ENCODE data around the gene MYBPHL.

Gene MYBPHL

GRCh38 chr1:109253803-109254620 lies 52.8 kb downstream of the MYBPHL start:
- no peak for DNase-seq (ENCODE audit: low read depth in 2 of 2, low spot score in 1 of 2)

DNA sequence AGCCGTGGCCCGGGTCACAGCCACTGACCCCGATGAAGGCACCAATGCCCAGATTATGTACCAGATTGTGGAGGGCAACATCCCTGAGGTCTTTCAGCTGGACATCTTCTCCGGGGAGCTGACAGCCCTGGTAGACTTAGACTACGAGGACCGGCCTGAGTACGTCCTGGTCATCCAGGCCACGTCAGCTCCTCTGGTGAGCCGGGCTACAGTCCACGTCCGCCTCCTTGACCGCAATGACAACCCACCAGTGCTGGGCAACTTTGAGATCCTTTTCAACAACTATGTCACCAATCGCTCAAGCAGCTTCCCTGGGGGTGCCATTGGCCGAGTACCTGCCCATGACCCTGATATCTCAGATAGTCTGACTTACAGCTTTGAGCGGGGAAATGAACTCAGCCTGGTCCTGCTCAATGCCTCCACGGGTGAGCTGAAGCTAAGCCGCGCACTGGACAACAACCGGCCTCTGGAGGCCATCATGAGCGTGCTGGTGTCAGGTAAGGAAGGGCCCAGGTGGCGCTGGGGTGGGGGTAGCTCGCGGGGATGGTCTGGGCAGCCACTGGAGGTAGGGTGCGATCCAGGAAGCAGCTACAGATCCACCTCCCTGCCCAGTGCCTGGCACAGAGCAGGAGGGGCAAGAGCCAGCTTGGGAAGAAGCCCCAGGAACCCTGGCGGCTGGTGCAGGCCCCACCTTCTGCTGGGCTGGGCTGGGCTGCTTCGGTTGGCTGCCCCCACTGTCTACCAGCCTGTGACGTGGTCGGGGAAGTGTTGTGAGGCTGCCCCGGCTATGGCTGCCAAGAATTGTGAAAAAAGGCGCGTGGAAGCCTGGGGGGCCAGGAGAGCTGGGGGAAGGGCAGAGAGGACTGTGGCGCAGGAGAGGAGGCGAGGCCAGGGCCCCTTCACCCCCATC lies 53.7 kb downstream of the MYBPHL start:
- DNase-seq (ENCODE audit: low read depth in 2 of 2, low spot score in 1 of 2) = no peak

GRCh38 chr1:109252167-109252892 lies 54.5 kb downstream of the MYBPHL start:
- DNase-seq (ENCODE audit: low read depth in 2 of 2, low spot score in 1 of 2) = no peak

GRCh38 chr1:109251277-109252166 lies 55.3 kb downstream of the MYBPHL start:
- no peak for DNase-seq (ENCODE audit: low read depth in 2 of 2, low spot score in 1 of 2)

DNA sequence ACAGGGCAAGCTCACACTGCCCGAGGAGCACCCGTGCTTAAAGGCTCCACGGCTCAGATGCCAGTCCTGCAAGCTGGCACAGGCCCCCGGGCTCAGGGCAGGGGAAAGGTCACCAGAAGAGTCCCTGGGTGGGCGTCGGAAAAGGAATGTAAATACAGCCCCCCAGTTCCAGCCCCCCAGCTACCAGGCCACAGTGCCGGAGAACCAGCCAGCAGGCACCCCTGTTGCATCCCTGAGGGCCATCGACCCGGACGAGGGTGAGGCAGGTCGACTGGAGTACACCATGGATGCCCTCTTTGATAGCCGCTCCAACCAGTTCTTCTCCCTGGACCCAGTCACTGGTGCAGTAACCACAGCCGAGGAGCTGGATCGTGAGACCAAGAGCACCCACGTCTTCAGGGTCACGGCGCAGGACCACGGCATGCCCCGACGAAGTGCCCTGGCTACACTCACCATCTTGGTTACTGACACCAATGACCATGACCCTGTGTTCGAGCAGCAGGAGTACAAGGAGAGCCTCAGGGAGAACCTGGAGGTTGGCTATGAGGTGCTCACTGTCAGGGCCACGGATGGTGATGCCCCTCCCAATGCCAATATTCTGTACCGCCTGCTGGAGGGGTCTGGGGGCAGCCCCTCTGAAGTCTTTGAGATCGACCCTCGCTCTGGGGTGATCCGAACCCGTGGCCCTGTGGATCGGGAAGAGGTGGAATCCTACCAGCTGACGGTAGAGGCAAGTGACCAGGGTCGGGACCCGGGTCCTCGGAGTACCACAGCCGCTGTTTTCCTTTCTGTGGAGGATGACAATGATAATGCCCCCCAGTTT lies 56.1 kb downstream of the MYBPHL start:
- DNase-seq (ENCODE audit: low read depth in 2 of 2, low spot score in 1 of 2) = no peak

- DNase-seq (ENCODE audit: low read depth in 2 of 2, low spot score in 1 of 2) = no peak
Measured at GRCh38 chr1:109249654-109250401, 57.0 kb downstream of the MYBPHL start.

GRCh38 chr1:109248797-109249629 lies 57.8 kb downstream of the MYBPHL start, which contains the start of gene CELSR2:
Gene CELSR2, plus strand, starts transcription at chr1:109249539. Its CDS starts 541 bp downstream, at chr1:109250080.
- DNase-seq (ENCODE audit: low read depth in 2 of 2, low spot score in 1 of 2) = no peak

DNA sequence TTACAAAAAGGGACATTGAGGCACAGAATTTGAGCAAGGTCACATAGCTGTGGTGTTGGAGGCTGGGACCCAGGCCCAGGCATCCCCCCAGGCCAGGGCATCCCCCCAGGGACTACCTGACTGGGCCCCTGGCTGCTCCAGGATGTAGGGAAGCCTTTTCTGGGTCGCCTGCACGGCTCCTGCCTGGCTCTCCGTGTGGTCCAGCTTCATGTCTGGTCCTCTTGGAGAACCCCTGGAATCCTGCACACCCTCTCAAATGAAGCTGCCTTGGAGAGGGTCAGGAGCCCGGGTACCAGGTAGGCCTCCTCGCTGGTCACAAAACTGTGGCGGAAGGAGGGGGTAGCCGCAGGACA lies 58.4 kb downstream of the MYBPHL start:
- no peak for DNase-seq (ENCODE audit: low read depth in 2 of 2, low spot score in 1 of 2)

DNA sequence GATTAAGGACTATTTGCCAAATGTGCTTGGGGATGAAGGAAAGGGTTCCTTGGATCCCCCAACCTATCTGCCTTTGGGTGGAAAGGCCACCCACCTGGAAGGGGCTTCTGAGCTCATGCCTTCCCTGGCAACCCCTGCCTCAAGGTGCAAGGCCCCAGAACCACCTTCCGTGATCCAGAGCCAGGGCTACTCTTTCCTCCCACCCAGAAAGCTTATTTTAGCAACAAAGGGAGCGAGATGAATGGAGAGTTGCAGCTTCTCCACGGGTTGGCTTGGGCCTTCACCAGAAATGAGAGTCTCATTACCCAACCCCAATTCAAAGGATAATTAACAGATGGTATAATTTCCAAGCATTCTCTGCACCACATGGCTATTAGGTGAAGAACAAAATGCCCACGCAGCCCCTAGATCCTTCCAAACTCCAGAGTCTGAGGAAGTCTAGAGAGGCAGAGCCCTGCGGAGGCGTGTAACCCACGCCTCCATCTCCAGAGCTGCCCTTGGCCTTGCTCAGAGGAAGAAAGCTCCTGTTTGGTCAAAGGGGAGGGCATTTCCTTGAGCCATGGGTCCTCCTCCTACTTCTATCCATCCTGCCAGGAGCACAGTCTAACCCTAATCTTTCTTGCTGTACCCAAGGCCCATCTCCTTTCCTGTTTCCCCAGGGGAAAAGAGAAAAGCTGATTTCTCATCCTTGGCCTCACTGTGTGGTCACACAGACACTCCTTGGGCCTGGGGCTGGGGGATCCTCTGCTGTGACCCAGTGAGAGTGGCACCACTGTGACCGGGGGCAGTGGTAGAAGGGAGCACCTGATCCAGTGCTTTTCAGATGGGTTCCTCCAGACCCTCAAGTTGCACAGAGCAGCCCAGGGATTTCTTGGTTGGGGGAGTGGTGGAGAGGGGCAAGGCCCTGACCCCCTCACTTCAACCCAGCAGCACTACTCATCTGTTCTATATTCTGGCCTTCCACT lies 59.1 kb downstream of the MYBPHL start:
- DNase-seq (ENCODE audit: low read depth in 2 of 2, low spot score in 1 of 2) = no peak

- no peak for DNase-seq (ENCODE audit: low read depth in 2 of 2, low spot score in 1 of 2)
Measured at GRCh38 chr1:109246141-109246551, 60.7 kb downstream of the MYBPHL start.

DNA sequence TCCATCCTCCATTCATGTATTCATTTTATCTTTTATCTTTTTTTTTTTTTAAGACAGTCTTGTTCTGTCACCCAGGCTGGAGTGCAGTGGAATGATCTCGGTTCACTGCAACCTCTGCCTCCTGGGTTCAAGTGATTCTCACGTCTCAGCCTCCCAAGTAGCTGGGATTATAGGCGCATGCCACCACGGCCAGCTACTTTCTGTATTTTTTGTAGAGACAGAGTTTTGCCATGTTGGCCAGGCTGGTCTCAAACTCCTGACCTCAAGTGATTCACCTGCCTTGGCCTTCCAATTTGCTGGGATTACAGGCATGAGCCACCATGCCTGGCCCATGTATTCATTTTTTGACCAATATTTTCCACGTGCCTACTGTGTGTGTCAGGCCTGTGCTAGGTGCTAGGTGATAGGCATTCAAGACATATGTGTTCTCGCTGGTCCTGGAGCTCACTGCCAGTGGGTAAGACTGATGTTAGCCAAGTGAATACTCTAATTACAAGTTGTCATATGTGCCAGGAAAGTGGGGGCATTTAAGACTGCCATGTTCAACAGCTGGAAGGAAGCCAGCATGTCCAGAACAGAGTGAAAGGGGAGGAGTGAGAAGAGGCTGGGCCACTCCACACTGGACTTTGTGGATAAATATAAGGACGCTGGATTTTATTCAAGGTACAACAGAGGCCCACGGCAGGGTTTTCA lies 62.8 kb downstream of the MYBPHL start:
- DNase-seq (ENCODE audit: low read depth in 2 of 2, low spot score in 1 of 2) = no peak

DNA sequence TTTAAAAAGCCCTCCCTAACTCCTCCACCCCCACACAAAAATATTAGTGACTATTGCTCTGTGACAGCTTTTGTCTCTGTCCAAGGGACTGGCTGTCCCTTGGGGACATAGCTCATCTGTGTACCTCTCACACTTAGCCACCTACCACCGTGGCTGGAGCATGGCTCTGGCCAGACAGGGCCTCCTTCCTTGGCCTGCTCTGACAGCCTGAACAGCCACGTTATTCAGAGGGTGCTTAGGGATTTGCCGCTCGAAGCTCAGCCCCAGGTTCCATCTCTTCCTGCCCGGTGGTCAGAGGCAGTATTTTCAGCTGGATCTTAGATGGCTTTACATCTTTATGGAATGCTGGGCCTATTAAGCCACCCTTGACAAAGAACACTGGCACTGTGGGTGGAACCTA lies 63.6 kb downstream of the MYBPHL start:
- no peak for DNase-seq (ENCODE audit: low read depth in 2 of 2, low spot score in 1 of 2)

- no peak for DNase-seq (ENCODE audit: low read depth in 2 of 2, low spot score in 1 of 2)
Measured at GRCh38 chr1:109242387-109242786, 64.4 kb downstream of the MYBPHL start.

Data from stimulated activated CD8-positive, alpha-beta memory T cell treated with anti-CD3 and anti-CD28 coated beads, Interleukin-4, amount 100 ng/mL, for 4 hours (primary cell).